AG10803 (cell line): ENCODE results near the gene KLF13.
A peak's percentile ranks its signal among the peaks of the same experiment; 100 is the strongest.

Experiments used
- DNase-seq: peaks from one replicate; pipeline ENCODE4 v3.0.0; 2010; ENCODE audit warnings: low read depth
- H3K4me3 ChIP-seq: 2 replicates; pipeline ENCODE4 v1.5.1; 2011; ENCODE audit warnings: mild to moderate bottlenecking, low read length, control low read depth
- CTCF ChIP-seq: conservative IDR thresholded peaks from 2 replicates; pipeline ENCODE4 v1.5.1; 2011; ENCODE audit warnings: mild to moderate bottlenecking, low read length, control low read depth, inconsistent platforms

The KLF13 gene

DNA sequence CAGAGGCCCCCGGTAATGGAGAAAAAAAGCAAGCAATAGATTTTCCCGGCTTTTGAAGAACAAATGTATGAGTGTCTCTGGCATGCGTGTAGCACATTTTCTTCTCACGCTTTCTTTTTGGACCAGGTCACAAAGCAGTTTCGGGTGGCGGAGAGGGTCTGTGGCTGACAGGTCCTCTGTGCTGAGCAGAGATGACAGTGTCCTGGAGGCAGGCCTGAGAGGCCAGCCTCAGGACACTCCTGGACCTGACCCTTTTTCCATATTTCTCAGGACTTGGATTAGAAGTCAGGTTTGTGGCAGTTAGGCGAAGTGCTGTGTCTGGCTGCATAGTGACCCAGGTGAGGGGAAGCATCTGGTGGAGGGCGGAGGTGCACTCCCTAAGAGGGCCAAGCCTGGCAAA is 52.9 kb downstream of the KLF13 start:
- H3K4me3 ChIP-seq, result no peak overlapping the region
- TF ChIP-seq CTCF, result no peak
- DNase-seq, result no peak

DNA sequence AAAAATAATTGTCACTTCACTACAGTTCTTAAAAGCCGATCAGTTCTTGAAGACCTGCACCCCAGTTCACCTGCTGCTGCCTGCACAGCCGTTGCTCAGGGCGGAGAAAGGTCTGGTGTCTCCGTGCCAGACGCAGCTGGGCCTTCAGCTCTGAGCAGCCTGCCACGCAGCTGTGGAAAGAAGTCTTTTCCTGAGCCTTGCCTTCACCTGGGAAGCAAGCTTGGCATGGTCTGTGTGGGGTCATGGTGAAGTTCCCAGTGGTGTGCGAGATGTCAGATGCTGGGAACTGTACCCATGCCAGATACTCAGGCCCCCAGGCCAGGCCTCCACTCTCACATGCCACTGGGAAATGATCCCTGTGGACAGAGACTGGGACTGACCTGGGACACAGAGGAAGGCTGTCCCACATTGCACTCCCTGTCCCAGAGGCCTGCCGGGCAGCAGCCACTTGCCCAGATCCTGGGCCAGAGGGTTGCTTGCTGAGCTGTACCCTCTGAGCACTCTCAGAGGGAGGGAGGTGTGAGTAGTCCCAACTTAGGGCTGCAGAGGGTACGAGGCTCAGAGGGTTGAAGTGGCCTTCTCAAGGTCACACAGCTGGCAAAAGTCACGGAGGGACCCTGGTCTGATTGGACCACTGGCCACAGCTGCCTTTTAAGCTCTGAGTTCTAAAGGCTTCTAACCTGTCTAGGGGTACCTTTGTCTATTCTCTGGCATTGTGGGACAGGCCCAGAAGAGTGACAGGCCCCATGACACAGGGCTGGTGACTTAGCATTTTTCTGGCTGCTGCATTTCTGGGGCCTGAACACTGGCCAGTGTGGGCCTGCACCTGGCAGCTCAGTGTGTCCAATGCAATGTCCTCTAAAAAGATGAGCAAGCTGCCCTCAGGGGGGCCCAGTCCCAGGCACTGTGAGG is 55.4 kb downstream of the KLF13 start:
- no peak overlapping the region for H3K4me3 ChIP-seq
- TF ChIP-seq CTCF, result no peak
- DNase-seq, result no peak

- no peak for TF ChIP-seq CTCF
- DNase-seq, result no peak
Measured at GRCh38 chr15:31382713-31383045, 56.0 kb downstream of the KLF13 start.

GRCh38 chr15:31383139-31383538 is 56.5 kb downstream of the KLF13 start:
- H3K4me3 ChIP-seq, result no peak overlapping the region
- no peak for TF ChIP-seq CTCF
- no peak for DNase-seq

More at GRCh38 chr15:31382713-31383045, 56.0 kb downstream of the KLF13 start:
- no peak overlapping the region for H3K4me3 ChIP-seq

DNA sequence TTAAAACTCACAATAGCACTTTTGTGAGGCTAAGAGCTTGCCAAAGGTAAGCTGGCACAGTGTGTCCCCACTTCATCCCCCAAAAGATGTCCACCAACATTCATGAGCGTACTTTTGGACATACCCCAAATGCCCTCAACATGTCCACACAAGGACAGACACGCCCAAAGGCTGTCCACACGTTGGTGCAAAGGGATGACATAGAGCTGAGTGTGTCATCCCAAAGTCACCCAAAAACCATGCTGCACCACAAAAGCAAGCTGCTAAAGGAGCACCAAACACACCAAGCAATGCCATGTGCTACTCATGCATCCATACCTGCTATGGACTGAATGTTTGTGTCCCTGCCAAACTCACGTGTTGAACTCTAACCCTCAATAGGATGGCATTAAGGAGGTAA is 57.9 kb downstream of the KLF13 start:
- TF ChIP-seq CTCF, result no peak
- no peak overlapping the region for H3K4me3 ChIP-seq
- DNase-seq, result no peak

- H3K4me3 ChIP-seq, result no peak overlapping the region
- no peak for TF ChIP-seq CTCF
Measured at GRCh38 chr15:31385736-31386135, 59.1 kb downstream of the KLF13 start.

GRCh38 chr15:31387092-31387478 is 60.5 kb downstream of the KLF13 start:
- H3K4me3 ChIP-seq, result no peak overlapping the region
- DNase-seq, result peak; percentile 65
- TF ChIP-seq CTCF, result no peak

More at GRCh38 chr15:31385736-31386135, 59.1 kb downstream of the KLF13 start:
- no peak for DNase-seq
